Ectodermal cell (in vitro differentiated cells): ENCODE results near the gene ZNF35. TPM values are rescaled to one million over a fixed set of nuclear protein-coding genes. Genes with fewer than 3 reads are reported as not detected.
A peak's percentile ranks its signal among the peaks of the same experiment; 100 is the strongest.

ENCODE experiments used
- H3K27ac ChIP-seq: 2 replicates; pipeline ENCODE4 v1.7.0; 2013; ENCODE audit warnings: mild to moderate bottlenecking, low read depth, low read length; ENCODE audit not compliant: insufficient read depth, poor library complexity, severe bottlenecking
- H3K27me3 ChIP-seq: 2 replicates; pipeline ENCODE4 v1.7.0; 2013; ENCODE audit warnings: mild to moderate bottlenecking, low read length; ENCODE audit not compliant: insufficient read depth, control insufficient read depth, poor library complexity, severe bottlenecking
- H3K36me3 ChIP-seq: one replicate; pipeline ENCODE4 v1.7.0; 2013; ENCODE audit warnings: low read length; ENCODE audit not compliant: control insufficient read depth, insufficient read depth
- H3K4me1 ChIP-seq: one replicate; pipeline ENCODE4 v1.7.0; 2013; ENCODE audit warnings: low read length; ENCODE audit not compliant: control insufficient read depth, insufficient read depth
- H3K4me3 ChIP-seq: 2 replicates; pipeline ENCODE4 v1.7.0; 2013; ENCODE audit warnings: low read depth, low read length, control low read depth; ENCODE audit not compliant: insufficient read depth
- H3K9me3 ChIP-seq: 2 replicates; pipeline ENCODE4 v1.7.0; 2013; ENCODE audit warnings: mild to moderate bottlenecking, low read length, moderate library complexity; ENCODE audit not compliant: control insufficient read depth
- WGBS, 2 experiments: methylation state at CpG; one replicate each; pipeline ENCODE4 v1.1.7; 2013; ENCODE audit warnings: missing lambda C conversion rate in 2 of 2; 5-methylcytosine and 5-hydroxymethylcytosine counted together
- polyA plus RNA-seq, 4 experiments: library from polyadenylated mRNA; stranded (reverse); fragments of 50-300 nt; gene quantifications; one replicate each; pipeline ENCODE4 v1.2.3, GENCODE V29; 2013

The ZNF35 gene
- 17.2 TPM for polyA plus RNA-seq (2013, experiment 1 of 4)
- 19.0 TPM for polyA plus RNA-seq (2013, experiment 2 of 4)
- 13.8 TPM for polyA plus RNA-seq (2013, experiment 3 of 4)
- polyA plus RNA-seq (2013, experiment 4 of 4) = 14.9 TPM

- no peaks in the 10 kb centered on the region for H3K9me3 ChIP-seq
- H3K27me3 ChIP-seq = no peaks in the 10 kb centered on the region
- peaks cover 37% of the 10 kb centered on the region for H3K36me3 ChIP-seq
- peak within 1 kb of the TSS; percentile 88 for H3K4me3 ChIP-seq
- 0 to 1% methylated on average over 37 of the region's 37 CpGs for WGBS, 2 experiments
- H3K4me1 ChIP-seq = peaks cover 3% of the 10 kb centered on the region
- peak within 1 kb of the TSS; percentile 19 for H3K27ac ChIP-seq
Measured at GRCh38 chr3:44648564-44649229, at the start of gene ZNF35. Gene ZNF35 (plus strand): TSS chr3:44648732. CDS start chr3:44651068, 2,336 bp downstream.

GRCh38 chr3:44601749-44602148 lies 46.8 kb upstream of the ZNF35 start:
- Histone ChIP-seq H3K27ac (no peak overlapping the region), H3K4me3 (no peak overlapping the region), H3K9me3 (peaks cover 2% of the 10 kb centered on the region), H3K4me1 (no peaks in the 10 kb centered on the region), H3K36me3 (peaks cover 4% of the 10 kb centered on the region), H3K27me3 (no peaks in the 10 kb centered on the region)
- 100% methylated on average over 1 to 2 of the region's 2 CpGs for WGBS, 2 experiments

- Histone ChIP-seq H3K4me1 (no peaks in the 10 kb centered on the region), H3K9me3 (no peaks in the 10 kb centered on the region), H3K4me3 (no peak overlapping the region), H3K36me3 (no peaks in the 10 kb centered on the region), H3K27ac (no peak overlapping the region), H3K27me3 (no peaks in the 10 kb centered on the region)
Measured at GRCh38 chr3:44612678-44613077, 35.9 kb upstream of the ZNF35 start.

GRCh38 chr3:44624749-44625480 lies 23.6 kb upstream of the ZNF35 start, which contains the start of gene ZNF197:
Gene ZNF197 (plus strand): TSS chr3:44625036. CDS start chr3:44629155, 4,119 bp downstream.
- Histone ChIP-seq H3K27ac (peak within 1 kb of the TSS; percentile 76), H3K36me3 (peaks cover 9% of the 10 kb centered on the region), H3K9me3 (no peaks in the 10 kb centered on the region), H3K27me3 (no peaks in the 10 kb centered on the region), H3K4me3 (peak within 1 kb of the TSS; percentile 61), H3K4me1 (no peaks in the 10 kb centered on the region)
- 0 to 1% methylated on average over 47 of the region's 47 CpGs for WGBS, 2 experiments

- Histone ChIP-seq H3K36me3 (peaks cover 27% of the 10 kb centered on the region), H3K4me3 (no peak overlapping the region), H3K27me3 (no peaks in the 10 kb centered on the region), H3K27ac (no peak overlapping the region), H3K9me3 (no peaks in the 10 kb centered on the region), H3K4me1 (no peaks in the 10 kb centered on the region)
- WGBS, 2 experiments = 89 to 94% methylated on average over 2 of the region's 2 CpGs
Measured at GRCh38 chr3:44628716-44629115, 19.8 kb upstream of the ZNF35 start.

- H3K27ac ChIP-seq = no peak overlapping the region
- no peak overlapping the region for H3K4me3 ChIP-seq
- H3K9me3 ChIP-seq = no peaks in the 10 kb centered on the region
- no peaks in the 10 kb centered on the region for H3K27me3 ChIP-seq
- H3K36me3 ChIP-seq = peaks cover 35% of the 10 kb centered on the region
- no peaks in the 10 kb centered on the region for H3K4me1 ChIP-seq
- WGBS, 2 experiments = 93 to 95% methylated on average over 3 of the region's 3 CpGs
Measured at GRCh38 chr3:44632193-44632592, 16.3 kb upstream of the ZNF35 start.

- no peaks in the 10 kb centered on the region for H3K4me1 ChIP-seq
- no peaks in the 10 kb centered on the region for H3K27me3 ChIP-seq
- H3K27ac ChIP-seq = no peak overlapping the region
- H3K9me3 ChIP-seq = peaks cover 5% of the 10 kb centered on the region
- peaks cover 54% of the 10 kb centered on the region for H3K36me3 ChIP-seq
- 93 to 99% methylated on average over 4 of the region's 4 CpGs for WGBS, 2 experiments
- H3K4me3 ChIP-seq = no peak overlapping the region
Measured at GRCh38 chr3:44642337-44642736, 6.2 kb upstream of the ZNF35 start.

GRCh38 chr3:44643024-44643423 lies 5.5 kb upstream of the ZNF35 start:
- H3K36me3 ChIP-seq = peaks cover 50% of the 10 kb centered on the region

GRCh38 chr3:44647771-44648170 lies 761 bp upstream of the ZNF35 start:
- peaks cover 3% of the 10 kb centered on the region for H3K4me1 ChIP-seq
- H3K36me3 ChIP-seq = peaks cover 37% of the 10 kb centered on the region
- H3K27ac ChIP-seq = no peak overlapping the region
- H3K27me3 ChIP-seq = no peaks in the 10 kb centered on the region
- no peak overlapping the region for H3K4me3 ChIP-seq
- H3K9me3 ChIP-seq = no peaks in the 10 kb centered on the region
- 100% methylated on average over 1 of the region's 1 CpG for WGBS, 2 experiments

More at GRCh38 chr3:44643024-44643423, 5.5 kb upstream of the ZNF35 start:
- peaks cover 5% of the 10 kb centered on the region for H3K9me3 ChIP-seq
- H3K4me1 ChIP-seq = no peaks in the 10 kb centered on the region
- 98 to 100% methylated on average over 3 to 4 of the region's 4 CpGs for WGBS, 2 experiments
- H3K4me3 ChIP-seq = no peak overlapping the region
- H3K27ac ChIP-seq = no peak overlapping the region
- no peaks in the 10 kb centered on the region for H3K27me3 ChIP-seq

GRCh38 chr3:44649709-44650108 lies 1.2 kb downstream of the ZNF35 start:
- Histone ChIP-seq H3K9me3 (no peaks in the 10 kb centered on the region), H3K27ac (no peak overlapping the region), H3K4me3 (no peak overlapping the region), H3K27me3 (no peaks in the 10 kb centered on the region), H3K36me3 (peaks cover 31% of the 10 kb centered on the region), H3K4me1 (peaks cover 3% of the 10 kb centered on the region)
- WGBS, 2 experiments = 88 to 97% methylated on average over 1 of the region's 1 CpG
